Stimulated activated CD4-positive, alpha-beta T cell treated with anti-CD3 and anti-CD28 coated beads, Interleukin-1b, Interleukin-23, amount 100 ng/mL, for 1 hour (primary cell): ENCODE measurements around the gene ADAM11.
"Not testable (repeated sequence)": the region's sequence is repeated elsewhere in the genome, so short reads cannot be mapped to it uniquely, and the experiment has no call there.

ENCODE experiments used
- DNase-seq, 2 donors: peaks; one replicate each; pipeline ENCODE4 v3.0.0-alpha.2; 2020; ENCODE audit warnings: low read depth in 2 of 2

The ADAM11 gene

DNA sequence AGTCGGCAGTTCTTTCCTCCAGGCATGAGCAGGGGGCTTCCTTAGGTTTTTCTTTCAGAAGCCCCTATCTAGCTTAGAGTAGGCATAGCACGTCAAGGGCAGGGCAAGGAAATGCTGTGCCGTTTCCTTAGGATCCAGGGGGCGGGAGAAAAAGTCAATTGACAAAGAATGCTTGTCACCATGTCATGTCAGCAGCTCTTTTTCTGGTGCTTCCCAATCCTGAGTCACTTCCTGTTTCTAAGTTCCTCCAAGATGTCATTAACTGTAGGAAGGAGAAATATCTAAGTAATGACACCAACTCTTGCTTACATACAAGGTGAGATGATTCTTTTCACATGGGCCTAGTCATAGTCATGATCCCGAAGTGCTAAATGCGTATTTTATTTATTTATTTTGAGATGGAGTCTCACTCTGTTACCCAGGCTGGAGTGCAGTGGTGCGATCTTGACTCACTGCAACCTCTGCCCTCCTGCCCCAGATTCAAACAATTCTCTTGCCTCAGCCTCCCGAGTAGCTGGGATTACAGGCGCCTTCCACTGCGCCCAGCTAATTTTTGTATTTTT, 36.1 kb downstream of the ADAM11 start:
- no peak for DNase-seq

- no peak for DNase-seq
These were observed 36.6 kb downstream of the ADAM11 start for GRCh38 chr17:44795421-44795820.

- DNase-seq, result no peak
These were observed 37.1 kb downstream of the ADAM11 start for GRCh38 chr17:44795928-44796327.

GRCh38 chr17:44796731-44797130, 37.9 kb downstream of the ADAM11 start:
- DNase-seq, result no peak

- DNase-seq, result no peak
These were observed 39.0 kb downstream of the ADAM11 start for GRCh38 chr17:44797802-44798201.

- no peak for DNase-seq
These were observed 39.6 kb downstream of the ADAM11 start for GRCh38 chr17:44798356-44798755.

GRCh38 chr17:44801880-44802279, 43.1 kb downstream of the ADAM11 start:
- DNase-seq, result no peak

GRCh38 chr17:44804302-44805089, 45.7 kb downstream of the ADAM11 start:
- no peak for DNase-seq

DNA sequence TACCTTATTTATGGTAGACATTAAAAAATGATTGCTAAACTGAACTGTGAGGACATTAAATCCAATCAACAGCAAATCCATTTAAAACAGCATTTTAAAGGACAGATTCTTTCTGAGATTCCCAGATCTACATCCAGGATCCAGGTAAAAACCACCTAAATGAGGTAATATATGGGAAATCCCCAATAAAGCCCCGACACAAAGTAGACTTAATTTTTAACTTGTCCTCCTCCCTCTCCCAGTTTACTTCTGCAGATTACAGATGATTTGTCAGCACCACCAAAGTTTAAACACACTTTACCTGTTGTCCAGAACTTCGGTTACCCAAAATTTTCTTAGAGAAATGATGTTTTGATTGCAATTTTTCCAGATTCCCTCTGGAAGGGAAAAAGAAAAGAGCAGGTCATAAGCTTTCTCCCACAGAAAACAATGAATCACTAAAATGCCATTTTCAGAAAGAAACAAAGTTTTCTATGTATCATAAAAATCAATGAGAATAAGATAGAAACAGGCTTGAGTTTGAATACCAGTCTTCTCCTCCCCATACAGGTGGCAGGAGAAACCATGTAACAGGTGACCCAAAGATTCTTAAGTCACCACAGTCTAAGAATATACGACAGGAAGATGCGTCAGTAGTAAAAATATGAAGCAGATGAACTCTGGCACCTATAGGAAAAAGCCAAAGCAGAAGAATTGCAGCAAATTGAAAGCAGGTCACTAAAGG, 48.5 kb downstream of the ADAM11 start:
- DNase-seq, result no peak

DNA sequence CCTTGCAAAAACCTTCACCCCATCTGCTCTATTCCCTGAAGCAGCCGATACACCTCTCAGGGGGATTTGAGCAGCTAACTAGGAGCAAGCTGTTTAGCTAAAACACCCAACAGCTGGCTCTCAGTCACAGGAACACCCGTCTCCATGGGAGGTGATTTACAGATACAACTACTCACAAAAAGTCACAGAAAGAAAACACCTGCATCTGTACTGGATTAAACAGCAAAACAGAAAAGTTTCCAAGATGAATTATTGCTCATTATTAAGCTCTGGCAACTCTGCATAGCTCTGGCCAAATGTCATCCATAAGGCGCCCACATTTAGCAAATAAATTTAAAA, 49.0 kb downstream of the ADAM11 start:
- no peak for DNase-seq

GRCh38 chr17:44808156-44808555, 49.4 kb downstream of the ADAM11 start:
- DNase-seq, result no peak

GRCh38 chr17:44808656-44809388, 50.0 kb downstream of the ADAM11 start:
- not testable (repeated sequence) for DNase-seq

DNA sequence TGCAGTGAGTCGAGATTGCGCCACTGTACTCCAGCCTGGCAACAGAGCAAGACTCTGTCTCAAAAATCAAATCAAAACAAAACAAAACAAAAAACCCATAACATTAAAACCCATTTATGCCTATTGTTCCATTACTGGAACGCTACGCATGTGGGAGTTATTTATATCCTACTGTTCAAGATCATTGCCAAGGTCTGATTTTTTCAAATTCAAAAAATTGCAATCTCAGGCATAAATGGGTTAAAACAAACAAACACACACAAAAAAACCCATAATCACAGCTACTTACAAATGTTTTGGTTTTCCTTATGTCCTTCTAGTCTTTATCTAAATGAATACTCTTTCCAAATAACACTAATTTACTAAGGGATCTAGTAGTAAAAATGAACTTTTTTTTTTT, 53.5 kb downstream of the ADAM11 start:
- DNase-seq, result no peak

DNA sequence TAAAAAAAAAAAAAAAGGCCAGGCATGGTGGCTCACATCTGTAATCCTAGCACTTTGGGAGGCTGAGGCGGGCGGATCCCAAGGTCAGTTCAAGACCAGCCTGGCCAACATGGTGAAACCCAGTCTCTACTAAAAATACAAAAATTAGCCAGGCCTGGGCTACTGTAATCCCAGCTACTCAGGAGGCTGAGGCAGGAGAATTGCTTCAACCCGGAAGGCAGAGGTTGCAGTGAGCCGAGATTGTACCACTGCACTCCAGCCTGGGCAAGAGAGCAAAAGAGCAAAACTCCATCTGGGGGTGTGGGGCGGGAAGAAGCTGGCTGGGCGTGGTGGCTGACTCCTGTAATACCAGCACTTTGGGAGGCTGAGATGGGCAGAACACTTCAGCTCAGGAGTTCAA, 59.7 kb downstream of the ADAM11 start:
- not testable (repeated sequence) for DNase-seq

DNA sequence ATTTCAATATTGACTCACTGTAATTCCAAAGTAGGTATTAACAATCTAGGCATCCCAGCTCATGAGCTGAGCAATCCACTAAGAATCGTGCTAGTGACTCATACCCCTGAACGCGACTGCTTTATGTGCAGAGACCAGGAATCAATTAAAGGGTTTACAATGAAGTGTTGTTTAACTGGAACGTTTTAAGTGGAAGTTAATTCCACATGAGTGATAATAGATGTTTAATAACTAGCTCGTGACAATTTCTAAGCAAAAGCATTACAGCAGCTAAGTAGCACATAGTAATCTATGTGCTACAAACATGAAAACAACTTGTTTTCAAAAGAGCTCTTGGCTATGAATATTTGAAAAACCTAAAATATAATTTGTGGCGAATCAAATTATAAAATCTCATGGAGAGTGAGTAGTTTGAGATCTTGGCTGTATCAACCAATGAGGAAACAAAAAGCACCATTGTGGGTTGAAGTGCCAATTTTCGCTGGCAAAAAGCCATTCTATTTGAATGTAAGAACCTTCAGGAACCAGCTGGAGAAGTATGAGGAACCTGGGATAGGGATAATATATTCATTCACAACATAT, 61.9 kb downstream of the ADAM11 start:
- no peak for DNase-seq

- not testable (repeated sequence) for DNase-seq
These were observed 66.4 kb downstream of the ADAM11 start for GRCh38 chr17:44825236-44825635.

- no peak for DNase-seq
These were observed 67.5 kb downstream of the ADAM11 start for GRCh38 chr17:44826123-44826790.

DNA sequence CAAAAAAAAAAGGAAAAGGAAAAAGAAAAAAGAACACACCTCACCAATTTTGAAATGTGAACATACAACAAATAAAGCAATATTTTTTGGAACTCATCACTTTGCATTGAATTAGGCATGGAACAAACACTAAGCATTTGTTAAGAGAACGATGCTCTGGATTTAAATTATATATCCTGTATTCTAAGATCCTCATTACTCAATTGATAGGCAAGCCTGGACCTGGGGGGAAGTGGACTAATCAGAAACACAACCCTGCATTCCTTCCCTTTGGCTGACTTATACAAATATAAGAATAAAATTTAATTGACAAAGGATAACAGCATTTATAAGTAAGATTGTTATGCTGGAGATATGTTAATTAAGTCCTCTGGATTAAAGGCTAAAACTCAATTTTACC, 69.1 kb downstream of the ADAM11 start:
- no peak for DNase-seq

GRCh38 chr17:44828919-44829522, 70.2 kb downstream of the ADAM11 start:
- DNase-seq, result no peak

DNA sequence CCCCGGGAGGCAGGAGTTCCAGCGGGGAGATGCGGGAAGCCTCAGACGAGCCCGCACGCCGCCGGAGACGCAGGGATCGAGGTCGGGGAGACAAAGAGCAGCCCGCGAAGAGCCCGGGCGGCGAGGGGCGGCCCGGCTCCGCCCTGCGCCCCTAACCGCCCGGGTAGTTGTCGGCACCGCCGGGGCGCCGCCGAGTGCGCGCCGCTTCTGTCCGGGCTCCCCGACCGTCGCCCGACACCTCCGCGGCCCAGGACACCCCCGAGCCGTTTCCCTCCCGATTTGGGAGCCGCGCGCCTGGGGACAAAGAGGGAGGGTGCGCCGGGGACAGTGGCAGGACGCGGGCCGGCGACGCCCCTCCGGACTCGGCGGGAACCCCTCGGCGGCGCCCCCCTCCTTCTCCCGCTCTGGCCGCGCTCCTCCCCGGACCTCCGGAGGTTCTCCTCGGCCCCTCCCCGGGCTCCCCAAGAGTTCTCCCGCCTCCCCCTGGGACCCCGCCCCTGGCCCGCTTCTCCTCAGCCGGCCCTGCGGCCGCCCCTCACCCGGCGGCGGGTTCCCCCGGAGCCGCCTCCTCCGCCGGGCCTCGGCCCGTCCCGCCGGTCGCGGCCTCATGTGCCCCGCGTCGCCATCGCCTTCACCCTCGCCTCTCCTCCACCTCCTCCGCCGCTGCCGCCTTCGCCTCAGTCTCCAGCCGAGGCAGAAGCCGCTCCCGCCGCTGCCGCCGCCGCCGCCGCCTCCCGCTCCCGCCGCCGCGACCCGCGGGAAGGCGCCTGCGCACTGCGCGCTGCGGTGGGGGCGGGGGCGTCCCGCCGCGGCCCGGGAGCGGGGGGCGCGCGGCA, 71.0 kb downstream of the ADAM11 start, which contains the start of gene GJC1:
TSS of gene GJC1 (minus strand) at position 765 of the 836 bp plus-strand sequence. CDS start 24,470 bp downstream, outside the sequence.
- no peak for DNase-seq
